Middle frontal gyrus (tissue), 1 donor: ENCODE results near the gene MCM3AP.

Experiments used
- DNase-seq: peaks from one replicate; pipeline ENCODE4 v3.0.0-alpha.2; 2015; ENCODE audit warnings: low spot score; ENCODE audit errors: extremely low spot score

The MCM3AP gene

DNA sequence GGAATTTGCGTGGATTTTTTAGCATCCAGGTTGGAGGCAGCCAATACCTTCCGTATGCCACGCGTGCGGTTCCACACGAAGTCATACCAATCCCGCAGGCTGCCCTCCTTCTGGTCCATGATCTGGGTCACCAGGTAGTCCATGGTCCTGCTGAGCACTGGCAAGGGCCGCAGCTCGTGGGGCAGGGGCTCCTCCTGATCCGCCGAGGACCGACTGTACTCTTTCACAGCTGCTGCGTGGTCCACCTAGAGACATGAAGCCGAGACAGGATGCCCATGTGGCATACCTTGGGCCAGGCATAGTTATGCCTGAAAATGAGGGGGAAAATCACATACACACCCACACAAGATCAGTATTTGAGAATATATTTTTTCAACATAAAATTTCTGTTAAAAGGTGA lies 12.1 kb downstream of the MCM3AP start:
- no peak for DNase-seq

DNA sequence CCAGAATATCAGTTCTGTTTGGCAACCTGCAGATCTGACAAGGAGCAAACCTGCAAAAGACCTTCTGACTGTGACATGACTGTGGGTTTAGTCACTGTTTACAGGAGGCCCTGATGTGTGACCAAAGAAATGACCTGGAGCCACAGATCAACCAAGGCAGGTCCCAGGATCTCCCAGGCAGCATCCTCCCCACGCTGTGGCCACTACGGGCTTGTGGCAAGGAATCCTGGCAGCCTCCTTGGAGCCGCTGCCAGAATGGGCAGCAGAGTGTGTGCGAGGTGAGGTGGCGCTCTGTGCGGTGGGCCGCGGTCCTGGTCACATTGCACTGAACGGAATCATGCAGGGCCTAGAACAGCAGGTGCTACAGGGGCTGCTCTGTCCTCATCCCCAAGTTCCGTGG lies 15.9 kb downstream of the MCM3AP start:
- no peak for DNase-seq

DNA sequence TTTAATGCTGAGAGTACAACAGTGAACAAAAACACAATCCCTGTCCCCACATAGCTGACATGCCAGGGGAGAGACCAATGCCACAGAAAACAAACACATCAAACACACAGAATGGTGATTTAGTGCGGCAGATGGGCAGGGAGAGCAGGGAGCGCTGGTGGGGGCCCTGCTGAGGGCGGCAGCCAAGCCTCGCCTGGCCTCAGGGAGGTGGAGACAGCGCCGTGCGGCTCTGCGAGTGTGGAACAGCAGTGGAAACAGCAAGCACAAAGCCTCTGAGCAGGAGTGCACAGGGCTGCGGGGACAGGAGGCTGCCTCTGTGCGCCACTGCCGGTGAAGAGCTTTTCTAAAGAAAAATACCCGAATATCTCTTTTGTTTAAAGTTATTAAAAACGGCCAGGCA lies 17.0 kb downstream of the MCM3AP start:
- DNase-seq, result no peak

DNA sequence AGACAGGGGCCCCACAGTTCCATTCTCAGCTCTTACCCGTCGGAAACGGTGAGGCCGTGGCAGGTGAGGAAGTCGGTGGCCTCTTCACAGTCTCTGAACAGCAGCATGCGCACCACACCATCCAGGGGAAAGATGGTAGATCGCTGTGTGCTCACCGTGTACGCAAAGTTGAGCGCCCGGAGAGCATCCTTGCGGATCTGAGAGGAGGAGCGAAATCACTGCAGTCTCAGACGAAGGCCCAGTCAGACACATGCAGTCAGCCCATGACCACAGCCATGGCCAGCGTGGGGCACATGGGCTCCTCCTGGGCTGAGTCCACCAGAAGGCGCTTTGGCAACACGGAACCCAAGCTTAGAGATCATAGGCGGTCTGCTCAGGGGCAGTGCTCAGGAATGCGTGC lies 18.5 kb downstream of the MCM3AP start:
- no peak for DNase-seq

DNA sequence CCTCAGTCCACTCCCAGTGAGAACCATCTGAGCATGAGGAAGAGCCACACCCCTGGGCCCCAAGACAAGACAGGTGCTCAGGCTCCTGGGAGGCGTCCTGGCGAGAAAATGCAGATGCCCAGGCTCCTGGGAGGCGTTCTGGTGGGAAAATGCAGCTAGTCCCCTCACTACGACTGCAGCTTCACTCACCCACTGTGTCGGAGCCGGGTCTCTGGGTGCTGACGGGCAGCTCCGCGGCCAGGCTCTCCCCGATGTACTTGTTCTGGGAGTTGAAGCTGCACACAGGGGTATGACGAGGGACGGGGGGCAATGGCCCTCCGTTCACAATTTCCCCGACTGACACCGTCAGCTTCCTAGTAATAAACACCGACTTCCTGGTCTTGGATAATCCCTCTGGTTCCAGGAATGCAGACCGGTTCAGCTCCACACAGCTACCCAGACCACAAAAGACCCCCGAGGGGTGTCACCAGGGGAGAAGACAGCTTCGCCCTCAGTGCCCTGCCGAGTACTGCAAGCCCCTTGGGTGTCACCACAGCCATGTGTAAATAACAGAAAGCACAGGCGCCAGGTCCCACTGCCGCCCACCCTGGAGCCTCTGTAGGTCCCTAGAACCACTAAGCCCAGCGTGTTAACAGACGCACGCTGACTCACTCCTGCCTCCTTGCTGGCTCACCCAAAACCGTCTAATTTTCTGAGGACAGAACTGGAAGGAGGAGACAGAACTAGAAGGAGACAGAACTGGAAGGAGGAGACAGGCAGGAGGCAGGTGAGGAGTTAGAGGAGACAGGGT lies 19.5 kb downstream of the MCM3AP start:
- DNase-seq, result no peak

DNA sequence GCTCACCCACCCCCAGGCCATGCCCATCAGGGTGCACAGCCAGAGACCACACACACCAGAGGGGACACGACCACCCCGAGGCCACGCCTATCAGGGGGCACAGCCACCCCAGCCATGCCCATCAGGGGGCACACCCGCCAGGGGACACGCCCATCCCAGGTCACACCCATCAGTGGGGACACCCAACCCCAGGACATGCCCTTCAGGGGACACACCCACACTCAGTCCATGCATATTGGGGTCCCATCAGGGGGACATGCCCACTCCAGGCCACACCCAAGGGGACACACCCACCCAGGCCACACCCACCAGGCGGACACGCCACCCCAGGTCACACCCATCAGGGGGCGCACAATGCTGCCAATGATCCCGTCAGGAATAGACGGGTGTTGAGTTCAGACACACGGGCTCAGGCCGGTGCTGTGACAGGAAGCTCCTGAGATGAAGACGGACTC lies 20.7 kb downstream of the MCM3AP start:
- DNase-seq, result no peak

DNA sequence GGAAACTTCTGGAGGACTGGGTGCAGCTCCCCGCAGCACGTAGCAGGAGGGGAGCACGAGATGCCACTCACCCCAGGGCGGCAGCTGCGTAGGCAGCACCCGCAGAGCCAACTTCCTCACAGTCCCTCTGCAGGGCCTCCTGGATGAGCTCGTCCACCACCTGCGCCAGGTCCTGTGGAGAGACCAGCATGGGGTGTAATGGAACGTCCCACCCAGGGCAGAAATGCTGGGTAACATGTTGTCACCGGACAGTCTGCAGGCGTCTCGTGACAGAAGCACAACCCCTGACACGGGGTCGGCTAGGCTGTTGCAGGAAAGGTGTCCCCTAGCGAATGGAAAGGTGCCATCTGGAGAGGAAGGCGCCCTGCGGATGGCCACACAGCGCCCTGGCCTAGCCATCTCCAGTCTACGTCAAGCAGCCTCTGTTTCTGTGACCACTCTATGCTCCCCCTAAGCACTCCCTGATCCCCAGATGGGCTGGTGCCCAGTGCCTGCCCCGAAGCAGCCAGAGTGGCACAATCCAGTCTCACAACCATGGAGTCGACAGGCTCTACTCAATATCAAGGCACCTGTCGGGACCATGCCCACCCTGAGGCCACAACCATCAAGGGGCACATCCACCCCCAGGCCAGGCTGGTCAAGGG lies 21.2 kb downstream of the MCM3AP start:
- no peak for DNase-seq

DNA sequence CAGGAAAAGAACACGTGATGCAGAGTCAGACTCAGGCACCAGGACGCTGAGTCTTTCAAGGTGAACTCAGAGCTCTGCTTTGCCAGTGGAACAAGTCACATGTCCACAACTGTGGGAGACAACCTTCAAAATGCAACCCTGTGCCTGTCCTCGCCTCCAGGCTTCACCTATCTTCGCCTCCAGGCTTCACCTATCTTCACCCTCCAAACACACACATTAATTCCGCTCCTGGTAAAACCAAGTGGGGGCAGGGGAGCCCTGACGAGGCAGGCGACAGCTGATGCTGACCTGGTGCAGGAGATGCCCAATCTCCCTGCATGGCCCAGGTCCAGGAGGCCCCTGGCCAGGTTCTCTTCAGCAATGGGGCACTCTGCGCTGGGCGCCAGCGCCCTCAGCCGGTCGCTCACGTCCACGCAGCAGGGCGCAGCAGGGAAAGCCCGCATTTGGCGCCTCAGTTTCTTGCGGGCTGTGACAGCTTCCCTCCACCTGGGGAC lies 28.9 kb downstream of the MCM3AP start:
- no peak for DNase-seq

DNA sequence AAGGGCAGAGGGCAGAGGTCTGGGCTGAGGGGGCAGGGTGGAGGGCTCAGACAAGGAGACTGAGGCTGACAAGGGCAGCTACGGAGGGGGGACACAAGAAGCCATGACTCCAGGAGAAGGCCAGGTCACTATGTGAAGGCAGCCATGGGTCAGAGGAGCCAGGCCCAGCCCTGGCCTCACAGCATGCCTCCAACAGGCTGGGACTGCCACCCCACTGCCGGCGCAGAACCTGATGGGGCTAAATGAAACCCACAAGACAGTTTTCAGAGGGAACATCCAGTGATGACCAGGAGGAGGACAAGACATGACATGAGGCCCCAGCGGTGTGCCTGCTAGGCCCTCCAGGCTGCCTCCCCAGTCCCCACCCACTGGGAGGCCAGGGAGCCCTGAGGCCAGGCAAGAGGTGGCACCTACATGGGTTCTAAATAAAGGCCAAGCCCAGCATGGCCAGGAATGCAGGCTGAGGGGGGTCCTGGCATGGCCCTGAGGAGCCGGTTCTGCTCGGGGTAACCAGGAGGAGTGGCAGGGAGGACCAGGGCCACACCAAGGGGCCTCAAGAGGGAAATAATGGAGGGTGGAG lies 29.6 kb downstream of the MCM3AP start:
- DNase-seq, result no peak

DNA sequence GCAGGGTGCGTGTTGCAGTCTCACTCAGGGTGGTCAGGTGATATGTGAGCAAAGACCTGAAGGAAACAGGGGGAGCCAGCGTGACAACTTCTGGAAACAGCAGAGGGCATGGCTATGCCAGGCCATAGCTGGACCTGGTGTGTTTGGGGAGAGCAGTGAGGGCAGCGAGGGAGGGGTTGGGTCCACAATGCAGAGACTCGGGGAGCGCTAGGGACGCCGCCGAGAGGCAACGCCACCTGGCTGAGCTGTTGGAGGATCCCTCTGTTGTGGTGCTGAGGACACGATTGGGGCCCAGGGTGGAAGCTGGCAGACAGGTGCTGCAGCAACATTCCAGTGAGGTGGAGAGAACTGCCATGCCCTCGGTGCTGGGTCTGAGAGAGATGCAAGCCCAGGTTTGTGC lies 30.2 kb downstream of the MCM3AP start:
- DNase-seq, result no peak

DNA sequence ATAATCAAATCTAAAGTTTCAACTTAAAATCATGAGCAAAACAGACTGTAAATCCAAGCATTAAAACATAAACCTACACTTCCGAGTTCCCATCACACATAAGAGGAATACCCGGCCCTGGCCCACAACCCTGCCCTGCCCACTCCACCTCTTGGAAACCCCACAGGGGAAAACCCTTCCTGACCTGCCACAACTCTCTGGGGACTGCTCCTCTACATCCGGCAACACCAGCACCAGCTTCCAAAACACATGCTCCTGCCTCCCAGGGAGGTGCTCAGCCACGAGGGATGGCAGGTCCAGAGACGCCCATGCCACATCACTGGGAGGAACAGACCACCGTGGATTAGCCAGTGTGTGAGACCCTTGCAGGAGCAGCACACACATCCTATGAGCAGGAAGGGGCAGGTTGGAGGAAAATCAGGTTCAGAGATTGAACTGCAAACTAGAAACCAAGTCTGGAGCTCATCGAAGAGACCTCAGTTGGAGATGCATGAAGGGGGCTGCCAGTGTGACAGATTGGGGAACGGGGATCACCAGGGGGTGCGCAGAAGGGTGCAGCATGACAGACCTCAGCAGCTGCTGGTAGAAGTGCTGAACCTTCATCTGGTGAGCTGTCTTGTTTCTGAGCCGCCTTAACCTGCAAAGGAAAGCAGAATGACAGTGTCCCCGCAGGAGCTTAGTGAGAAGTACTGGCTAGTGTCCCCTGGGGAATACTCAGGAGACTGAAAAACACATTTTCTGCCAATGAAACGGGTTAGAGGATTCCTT lies 31.0 kb downstream of the MCM3AP start:
- DNase-seq, result no peak

DNA sequence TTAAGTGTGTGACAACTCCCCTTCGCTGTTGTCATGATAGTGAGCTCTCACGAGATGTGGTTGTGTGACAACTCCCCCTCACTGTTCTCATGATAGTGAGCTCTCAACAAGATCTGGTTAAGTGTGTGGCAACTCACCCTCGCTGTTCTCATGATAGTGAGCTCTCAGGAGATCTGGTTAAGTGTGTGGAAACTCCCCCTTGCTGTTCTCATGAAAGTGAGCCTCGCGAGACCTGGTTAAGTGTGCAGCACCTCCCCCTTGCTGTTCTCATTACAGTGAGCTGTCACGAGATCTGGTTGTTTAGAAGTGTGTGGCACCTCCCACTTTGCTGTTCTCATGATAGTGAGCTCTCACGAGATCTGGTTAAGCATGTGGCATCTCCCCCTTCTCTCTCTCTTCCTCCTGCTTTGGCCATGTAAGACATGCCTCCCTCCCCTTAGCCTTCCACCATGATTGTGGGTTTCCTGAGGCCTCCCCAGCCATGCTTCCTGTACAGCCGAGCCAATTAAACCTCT lies 31.7 kb downstream of the MCM3AP start:
- DNase-seq, result no peak

DNA sequence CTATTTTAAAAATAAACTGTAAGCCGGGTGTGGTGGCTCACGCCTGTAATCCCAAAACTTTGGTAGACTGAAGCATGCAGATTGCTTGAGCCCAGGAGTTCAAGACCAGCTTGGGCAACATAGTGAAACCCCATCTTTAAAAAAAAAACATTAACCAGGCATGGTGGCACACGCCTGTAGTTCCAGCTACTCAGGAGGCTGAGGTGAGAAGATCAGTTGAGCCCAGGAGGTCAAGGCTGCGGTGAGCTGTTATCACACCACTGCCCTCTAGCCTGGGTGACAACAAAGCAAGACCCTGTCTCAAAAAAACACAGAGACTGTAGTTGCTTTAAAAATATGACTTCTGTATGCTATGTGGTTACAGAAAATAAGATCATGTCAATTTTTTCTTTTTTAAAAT lies 32.6 kb downstream of the MCM3AP start:
- DNase-seq, result no peak

DNA sequence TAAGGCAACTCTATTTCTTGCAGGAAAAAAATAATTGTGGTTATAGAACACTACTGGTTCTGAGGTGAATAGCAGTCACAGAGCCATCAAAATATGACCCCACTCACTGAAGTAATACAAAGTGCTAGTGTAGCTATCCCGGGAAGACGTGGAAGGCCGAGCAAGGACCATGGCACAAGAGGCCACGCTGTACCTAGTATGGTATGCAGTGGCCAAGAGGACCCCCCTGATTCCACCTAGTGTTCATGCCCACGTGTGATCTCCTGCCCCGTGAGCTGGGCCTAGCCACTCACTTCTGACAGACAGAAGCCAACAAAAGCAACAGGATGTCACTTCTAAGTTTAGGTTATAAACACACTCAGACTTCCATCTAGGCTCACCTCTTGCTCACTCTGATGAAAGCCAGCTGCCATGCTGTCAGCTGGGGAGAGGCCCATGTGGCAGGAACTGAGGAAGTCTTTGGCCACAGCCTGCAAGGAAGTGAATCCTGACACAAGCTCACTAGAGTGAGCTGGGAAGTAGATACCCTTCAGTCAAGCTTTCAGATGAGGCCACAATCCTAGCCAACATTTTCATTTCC lies 35.2 kb downstream of the MCM3AP start:
- DNase-seq, result no peak

DNA sequence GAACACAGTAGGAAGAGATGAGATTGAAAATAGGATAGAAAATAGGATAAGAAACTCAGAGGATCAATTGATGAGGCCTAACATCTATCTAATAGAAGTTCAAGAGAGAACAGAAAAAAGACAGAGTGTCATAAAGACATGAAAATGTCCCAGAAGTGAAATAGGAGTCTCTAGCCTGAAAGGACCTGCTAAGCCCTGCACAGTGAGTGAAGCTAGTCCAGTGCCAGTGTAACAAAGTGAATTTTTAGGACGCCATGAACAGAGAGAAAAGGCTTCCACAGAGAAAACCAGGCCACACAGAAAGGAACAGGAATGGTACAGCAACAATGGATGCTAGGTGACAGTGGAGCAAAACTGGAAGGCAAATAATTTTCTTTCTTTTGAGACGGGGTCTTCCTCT lies 36.6 kb downstream of the MCM3AP start:
- DNase-seq, result no peak

DNA sequence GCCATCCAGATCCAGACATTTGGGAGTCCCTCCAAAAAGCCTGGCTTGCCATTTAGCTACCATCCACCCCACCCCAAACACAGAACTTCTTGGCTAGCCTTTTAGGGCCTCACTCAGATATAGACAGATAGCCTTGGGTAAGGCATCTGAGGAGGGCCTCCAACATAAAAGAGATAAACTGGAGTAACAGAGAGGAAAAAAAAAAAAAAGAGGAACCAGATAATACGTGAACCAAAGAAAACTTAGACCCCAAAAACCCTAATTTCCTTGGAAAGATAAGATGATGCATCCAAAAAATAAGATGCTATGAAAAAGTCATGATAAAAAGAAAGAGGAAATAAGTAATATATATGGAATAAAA lies 37.0 kb downstream of the MCM3AP start:
- no peak for DNase-seq

DNA sequence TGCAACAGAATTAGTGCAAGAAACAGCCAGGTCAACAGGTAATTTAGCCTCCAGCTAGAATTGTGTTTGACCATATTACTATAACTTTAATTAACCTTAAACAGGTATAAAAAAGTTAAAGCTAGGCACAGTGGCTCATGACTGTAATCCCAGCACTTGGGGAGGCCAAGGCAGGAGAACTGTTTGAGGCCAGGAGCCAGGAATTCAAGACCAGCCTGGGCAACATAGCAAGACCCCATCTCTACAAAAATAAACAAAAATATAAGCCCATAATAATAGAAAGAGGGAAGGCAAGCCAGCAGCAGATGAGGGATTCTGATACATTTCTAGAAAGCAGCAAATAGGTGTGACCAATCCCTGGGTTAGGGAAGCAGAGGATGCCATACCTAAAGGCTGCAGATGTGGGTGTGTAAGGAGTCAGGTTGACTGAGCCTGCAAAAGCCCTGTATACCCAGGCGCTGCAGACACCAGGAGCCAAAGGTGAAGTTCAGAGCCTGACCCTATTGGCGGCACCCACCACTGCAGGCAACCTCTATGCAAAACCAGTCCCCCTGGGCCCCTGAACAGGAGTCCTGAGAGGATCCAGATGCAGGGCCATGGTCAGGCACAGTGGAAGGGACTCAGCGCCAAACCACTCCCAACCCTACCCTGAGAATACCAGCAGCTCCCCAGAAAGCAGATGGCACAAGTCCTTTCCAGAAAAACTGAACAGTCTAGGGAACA lies 37.6 kb downstream of the MCM3AP start:
- DNase-seq, result no peak

DNA sequence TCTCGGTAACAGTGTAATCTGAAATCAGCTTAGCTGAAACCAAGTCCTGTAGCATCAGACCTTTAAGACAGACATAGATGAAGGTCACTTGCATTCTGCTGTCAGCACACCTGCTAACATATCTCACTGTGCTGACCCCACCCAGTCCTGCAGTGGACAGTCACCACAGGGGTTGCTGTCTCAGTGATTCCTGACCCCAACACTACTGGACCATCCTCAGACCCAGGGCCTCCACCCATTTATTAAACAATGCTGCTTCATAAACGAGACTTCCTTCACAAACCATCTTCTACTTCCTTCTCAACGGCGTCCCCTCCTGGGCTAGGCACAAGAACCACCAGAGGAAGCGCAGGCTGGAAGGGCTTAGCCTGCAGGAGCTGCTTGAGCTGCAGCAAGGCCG lies 39.1 kb downstream of the MCM3AP start:
- no peak for DNase-seq

DNA sequence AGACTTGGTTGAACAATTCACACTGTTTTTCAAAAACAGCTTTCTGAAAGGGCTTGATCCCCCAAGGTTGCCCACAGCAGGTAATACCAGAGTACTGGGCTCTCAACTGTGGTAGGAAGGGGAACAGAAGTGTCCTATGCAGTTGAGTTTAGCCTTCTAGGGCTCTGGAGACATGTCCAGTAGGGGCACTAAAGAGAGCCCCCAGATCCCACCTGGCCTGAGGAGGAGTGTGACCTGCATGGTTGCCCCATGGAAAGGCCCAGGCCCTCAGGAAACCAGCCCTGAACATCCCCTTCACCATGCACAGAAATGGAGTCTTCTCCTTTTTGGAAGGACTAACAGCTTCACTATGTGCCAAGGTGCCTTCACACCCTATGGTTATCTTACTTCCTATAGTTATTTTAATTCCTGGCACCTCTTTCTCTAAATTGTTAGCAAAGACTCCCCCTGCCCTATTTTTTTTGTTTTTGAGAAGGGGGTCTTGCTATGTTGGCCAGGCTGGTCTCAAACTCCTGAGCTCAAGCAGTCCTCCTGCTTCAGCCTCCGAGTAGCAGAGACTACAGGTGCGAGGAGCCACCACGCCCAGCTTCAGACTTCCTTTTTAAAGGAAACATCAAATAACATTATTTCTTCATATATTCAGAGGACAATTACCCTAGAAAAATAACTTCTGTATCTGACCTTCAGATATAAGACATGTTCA lies 40.0 kb downstream of the MCM3AP start:
- no peak for DNase-seq

DNA sequence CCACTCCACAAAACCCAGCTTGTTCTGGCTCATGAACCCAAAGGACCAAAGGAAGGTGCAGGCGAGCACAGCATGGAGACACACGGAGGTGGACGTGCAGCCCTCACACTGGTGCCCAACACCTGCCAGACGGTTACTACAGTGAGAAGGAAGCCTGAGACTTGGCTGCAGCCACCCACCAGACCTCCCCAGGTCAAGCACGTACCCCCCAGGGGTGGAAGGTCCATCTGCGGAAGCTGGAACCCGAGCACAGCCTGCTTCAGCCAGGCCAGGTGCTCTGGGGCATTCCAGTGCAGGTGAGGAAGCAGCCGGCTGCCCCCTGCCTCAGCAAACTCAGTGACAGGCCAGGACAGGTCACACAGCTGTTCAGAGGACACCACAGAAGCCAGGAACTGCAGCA lies 40.8 kb downstream of the MCM3AP start:
- DNase-seq, result no peak
